GM23248 (cell line): ENCODE data around the gene NOC2L.

Experiments used
- EZH2 ChIP-seq: fragments of 200-600 bp; sonication (generic); IDR thresholded peaks from 2 replicates; pipeline ENCODE4 v1.6.1; 2018; ENCODE audit warnings: antibody characterized with exemption, mild to moderate bottlenecking; ENCODE audit not compliant: insufficient read depth, poor library complexity, severe bottlenecking
- EZH2phosphoT487 ChIP-seq: fragments of 200-600 bp; sonication (generic); IDR thresholded peaks from 2 replicates; pipeline ENCODE4 v1.6.1; 2018; ENCODE audit warnings: antibody characterized with exemption, moderate library complexity, mild to moderate bottlenecking, low read depth; ENCODE audit not compliant: insufficient read depth

DNA sequence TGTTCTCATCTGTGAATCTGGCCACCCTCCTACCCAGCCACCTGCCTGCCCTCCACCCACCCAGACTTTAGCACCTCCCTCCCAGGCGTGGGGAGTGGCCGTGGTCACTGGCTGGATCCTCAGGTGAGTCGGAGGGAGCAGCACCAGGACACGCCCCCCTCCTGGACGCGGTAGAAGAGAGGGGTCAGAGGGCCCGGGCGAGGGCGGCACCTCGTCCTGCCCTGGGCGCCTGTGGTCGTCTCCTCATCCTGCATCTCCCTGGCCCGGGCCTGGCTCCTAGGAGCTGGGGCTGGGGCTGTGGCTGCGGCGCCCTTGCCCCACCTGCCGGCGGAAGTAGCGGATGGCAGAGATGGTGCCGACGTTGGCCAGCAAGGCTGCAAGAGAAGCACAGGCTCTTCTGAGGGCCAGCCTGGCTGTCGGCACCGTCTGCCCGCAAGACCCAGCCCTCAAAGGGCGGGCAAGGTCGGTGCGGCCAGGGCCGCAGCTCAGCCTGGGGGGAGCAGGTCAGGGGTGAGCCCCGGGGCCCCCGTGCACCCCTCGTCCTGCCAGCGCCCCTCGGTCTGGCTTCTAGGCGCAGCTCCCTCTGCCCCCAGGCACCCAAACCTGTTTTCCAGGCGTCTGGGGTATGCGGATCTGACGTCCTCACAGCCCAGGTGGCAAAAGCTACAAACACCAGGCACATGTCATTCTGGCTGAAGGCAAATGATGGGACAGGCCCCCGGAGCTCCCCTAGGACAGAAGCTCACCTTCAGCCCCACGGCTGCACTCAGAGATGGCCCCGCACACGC is 17.0 kb upstream of the NOC2L start:
- TF ChIP-seq EZH2 (no peak), EZH2phosphoT487 (no peak)
